Measurements from ENCODE around the gene INPP5J. TPM values are rescaled to one million over a fixed set of nuclear protein-coding genes. Genes with fewer than 3 reads are reported as not detected.

INPP5J gene
- total and polyA plus RNA-seq, 2 experiments from 2014 or later, result 4.8 to 14.5 TPM

DNA sequence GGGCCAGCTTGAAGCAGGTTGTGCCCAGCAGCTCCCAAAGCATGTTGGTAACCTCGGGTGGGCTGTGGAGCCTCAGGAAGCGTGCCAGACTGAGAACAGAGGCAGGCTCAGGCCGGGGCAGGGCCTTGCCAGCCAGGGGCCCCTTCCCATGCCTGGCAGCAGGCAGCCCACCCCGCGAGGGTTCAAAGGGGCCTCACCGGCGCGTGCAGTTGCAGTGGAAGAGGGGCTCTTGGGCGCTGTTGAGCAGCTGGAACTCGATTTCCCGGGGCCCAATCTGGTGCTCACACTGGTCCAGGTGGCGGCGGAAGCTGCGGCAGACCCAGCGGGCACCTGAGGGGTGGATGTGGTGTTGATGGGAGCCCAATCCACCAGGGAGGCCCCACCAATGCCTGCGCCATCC is 13.9 kb downstream of the INPP5J start:
- Mint-ChIP-seq H3K4me3 (no peak overlapping the region), H3K9me3 (no peaks in the 10 kb centered on the region), H3K36me3 (ENCODE audit: low read depth) (peaks cover 29% of the 10 kb centered on the region), H3K27me3 (ENCODE audit: insufficient read depth, low read depth, poor library complexity) (peaks cover 7% of the 10 kb centered on the region), H3K4me1 (peaks cover 16% of the 10 kb centered on the region), H3K27ac (no peak overlapping the region)
- Histone ChIP-seq H3K4me3 (no peak overlapping the region), H3K27me3 (ENCODE audit: insufficient read depth) (no peaks in the 10 kb centered on the region), H4K20me1 (replicated peaks; ENCODE audit: insufficient read depth) (peaks cover 6% of the 10 kb centered on the region; the same call in 1 of the 2 replicates), H3K4me2 (no peak overlapping the region), H3K36me3 (ENCODE audit: insufficient read depth) (peaks cover 17% of the 10 kb centered on the region), H3K4me1 (ENCODE audit: insufficient read depth) (peaks cover 21% of the 10 kb centered on the region), H3F3A (replicated peaks; ENCODE audit: low read depth) (no peaks in the 10 kb centered on the region), H3K79me2 (replicated peaks; ENCODE audit: insufficient read depth) (peaks cover 25% of the 10 kb centered on the region), H3K27ac (ENCODE audit: low read depth) (no peak overlapping the region), H3K9me2 (ENCODE audit: insufficient read depth) (no peaks in the 10 kb centered on the region), H2AFZ (no peak overlapping the region)
- DNase-seq (ENCODE audit: low spot score) (no peak), ATAC-seq (no peak)
- no peak for TF ChIP-seq EZH2phosphoT487 (IDR thresholded peaks at IDR 0.05; ENCODE audit: unreplicated experiment)
- TF ChIP-seq JUNB (IDR thresholded peaks at IDR 0.05; ENCODE audit: unreplicated experiment), result no peak
- no peak for TF ChIP-seq ZNF114 (CRISPR knock-in tag; IDR thresholded peaks at IDR 0.05)
- no peak for TF ChIP-seq NANOG (IDR thresholded peaks at IDR 0.05; ENCODE audit: borderline replicate concordance)
- TF ChIP-seq EZH2 (IDR thresholded peaks at IDR 0.05; ENCODE audit: low read depth, unreplicated experiment), result no peak
- no peak for TF ChIP-seq STAT1 (IDR thresholded peaks at IDR 0.05; ENCODE audit: unreplicated experiment)
- TF ChIP-seq REST (IDR thresholded peaks at IDR 0.05; ENCODE audit: unreplicated experiment), result no peak
- no peak for TF ChIP-seq POLR2AphosphoS5 (IDR thresholded peaks at IDR 0.05; ENCODE audit: low read depth)
- TF ChIP-seq, protein P1, sequence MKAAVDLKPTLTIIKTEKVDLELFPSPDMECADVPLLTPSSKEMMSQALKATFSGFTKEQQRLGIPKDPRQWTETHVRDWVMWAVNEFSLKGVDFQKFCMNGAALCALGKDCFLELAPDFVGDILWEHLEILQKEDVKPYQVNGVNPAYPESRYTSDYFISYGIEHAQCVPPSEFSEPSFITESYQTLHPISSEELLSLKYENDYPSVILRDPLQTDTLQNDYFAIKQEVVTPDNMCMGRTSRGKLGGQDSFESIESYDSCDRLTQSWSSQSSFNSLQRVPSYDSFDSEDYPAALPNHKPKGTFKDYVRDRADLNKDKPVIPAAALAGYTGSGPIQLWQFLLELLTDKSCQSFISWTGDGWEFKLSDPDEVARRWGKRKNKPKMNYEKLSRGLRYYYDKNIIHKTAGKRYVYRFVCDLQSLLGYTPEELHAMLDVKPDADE (IDR thresholded peaks at IDR 0.05), result no peak
- no peak for TF ChIP-seq ZNF462 (CRISPR knock-in tag; IDR thresholded peaks at IDR 0.05)
- no peak for TF ChIP-seq ZNF331 (CRISPR knock-in tag; IDR thresholded peaks at IDR 0.05; ENCODE audit: low read depth)
- no peak for TF ChIP-seq CREB1 (CRISPR knock-in tag; IDR thresholded peaks at IDR 0.05; ENCODE audit: low read depth)
- TF ChIP-seq, protein P2, sequence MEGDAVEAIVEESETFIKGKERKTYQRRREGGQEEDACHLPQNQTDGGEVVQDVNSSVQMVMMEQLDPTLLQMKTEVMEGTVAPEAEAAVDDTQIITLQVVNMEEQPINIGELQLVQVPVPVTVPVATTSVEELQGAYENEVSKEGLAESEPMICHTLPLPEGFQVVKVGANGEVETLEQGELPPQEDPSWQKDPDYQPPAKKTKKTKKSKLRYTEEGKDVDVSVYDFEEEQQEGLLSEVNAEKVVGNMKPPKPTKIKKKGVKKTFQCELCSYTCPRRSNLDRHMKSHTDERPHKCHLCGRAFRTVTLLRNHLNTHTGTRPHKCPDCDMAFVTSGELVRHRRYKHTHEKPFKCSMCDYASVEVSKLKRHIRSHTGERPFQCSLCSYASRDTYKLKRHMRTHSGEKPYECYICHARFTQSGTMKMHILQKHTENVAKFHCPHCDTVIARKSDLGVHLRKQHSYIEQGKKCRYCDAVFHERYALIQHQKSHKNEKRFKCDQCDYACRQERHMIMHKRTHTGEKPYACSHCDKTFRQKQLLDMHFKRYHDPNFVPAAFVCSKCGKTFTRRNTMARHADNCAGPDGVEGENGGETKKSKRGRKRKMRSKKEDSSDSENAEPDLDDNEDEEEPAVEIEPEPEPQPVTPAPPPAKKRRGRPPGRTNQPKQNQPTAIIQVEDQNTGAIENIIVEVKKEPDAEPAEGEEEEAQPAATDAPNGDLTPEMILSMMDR (conservative IDR thresholded peaks at IDR 0.05; ENCODE audit: low read depth in 2 of 2), result no peak

All from GM23338 (cell line).